Renal cortical epithelial cell (primary cell): ENCODE measurements around the gene MMP11. TPM values are rescaled to one million over a fixed set of nuclear protein-coding genes. Genes with fewer than 3 reads are reported as not detected.
"Not testable (repeated sequence)": the region's sequence is repeated elsewhere in the genome, so short reads cannot be mapped to it uniquely, and the experiment has no call there.

ENCODE experiments used
- DNase-seq: peaks from one replicate; pipeline ENCODE4 v3.0.0-alpha.2; 2011; ENCODE audit warnings: low read depth
- total RNA-seq: library from RNA; depleted of rRNA; stranded (reverse); fragments of >200 nt; gene quantifications from 2 replicates; pipeline ENCODE4 v1.2.3, GENCODE V29; 2014

Gene MMP11, protein sequence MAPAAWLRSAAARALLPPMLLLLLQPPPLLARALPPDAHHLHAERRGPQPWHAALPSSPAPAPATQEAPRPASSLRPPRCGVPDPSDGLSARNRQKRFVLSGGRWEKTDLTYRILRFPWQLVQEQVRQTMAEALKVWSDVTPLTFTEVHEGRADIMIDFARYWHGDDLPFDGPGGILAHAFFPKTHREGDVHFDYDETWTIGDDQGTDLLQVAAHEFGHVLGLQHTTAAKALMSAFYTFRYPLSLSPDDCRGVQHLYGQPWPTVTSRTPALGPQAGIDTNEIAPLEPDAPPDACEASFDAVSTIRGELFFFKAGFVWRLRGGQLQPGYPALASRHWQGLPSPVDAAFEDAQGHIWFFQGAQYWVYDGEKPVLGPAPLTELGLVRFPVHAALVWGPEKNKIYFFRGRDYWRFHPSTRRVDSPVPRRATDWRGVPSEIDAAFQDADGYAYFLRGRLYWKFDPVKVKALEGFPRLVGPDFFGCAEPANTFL
- 8.4 and 12.3 TPM in 2 replicates for total RNA-seq

- DNase-seq = no peak
Observed at GRCh38 chr22:23772649-23773473, at the start of gene MMP11. Gene MMP11 (plus strand): TSS chr22:23772849. CDS start chr22:23772871, 22 bp downstream.

DNA sequence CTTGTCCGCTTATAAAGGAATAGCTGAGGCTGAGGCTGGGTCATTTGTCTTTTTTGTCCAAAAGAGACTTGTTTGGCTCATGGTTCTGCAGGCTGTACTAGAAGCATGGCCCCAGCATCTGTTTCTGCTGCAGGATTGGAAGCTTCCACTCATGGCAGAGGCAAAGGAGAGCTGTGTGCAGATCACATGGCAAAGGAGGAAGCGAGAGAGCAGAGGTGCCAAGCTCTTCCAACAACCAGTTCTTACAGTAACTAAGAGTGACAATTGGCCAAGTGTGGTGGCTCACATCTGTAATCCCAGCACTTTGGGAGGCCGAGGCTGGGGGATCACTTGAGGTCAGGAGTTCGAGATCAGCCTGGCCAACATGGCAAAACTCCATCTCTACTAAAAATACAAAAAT, 44.5 kb upstream of the MMP11 start:
- DNase-seq = not testable (repeated sequence)

DNA sequence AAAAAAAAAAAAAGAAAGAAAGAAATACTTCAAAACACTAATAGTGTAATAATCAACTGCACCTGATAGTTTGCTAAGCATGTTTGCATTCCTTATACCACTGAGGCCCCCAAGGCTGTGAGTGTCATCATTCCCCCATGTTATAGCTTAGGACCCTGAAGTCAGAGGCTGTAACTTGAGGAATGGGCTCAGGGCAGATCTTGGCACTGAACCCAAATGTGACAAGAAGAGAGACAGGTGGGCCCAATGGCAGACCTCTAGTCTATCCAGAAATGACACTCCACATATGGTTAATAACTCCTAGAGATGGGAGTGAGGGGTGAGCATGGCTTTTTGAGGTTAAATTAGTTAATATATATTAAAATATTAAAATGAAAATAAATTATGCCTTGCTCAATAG, 35.0 kb upstream of the MMP11 start:
- no peak for DNase-seq

- DNase-seq = no peak
Observed at GRCh38 chr22:23742505-23743264, 30.0 kb upstream of the MMP11 start.

- no peak for DNase-seq
Observed at GRCh38 chr22:23743303-23743705, 29.3 kb upstream of the MMP11 start.

- DNase-seq = no peak
Observed at GRCh38 chr22:23744001-23744400, 28.6 kb upstream of the MMP11 start.

- DNase-seq = no peak
Observed at GRCh38 chr22:23744485-23744884, 28.2 kb upstream of the MMP11 start.

DNA sequence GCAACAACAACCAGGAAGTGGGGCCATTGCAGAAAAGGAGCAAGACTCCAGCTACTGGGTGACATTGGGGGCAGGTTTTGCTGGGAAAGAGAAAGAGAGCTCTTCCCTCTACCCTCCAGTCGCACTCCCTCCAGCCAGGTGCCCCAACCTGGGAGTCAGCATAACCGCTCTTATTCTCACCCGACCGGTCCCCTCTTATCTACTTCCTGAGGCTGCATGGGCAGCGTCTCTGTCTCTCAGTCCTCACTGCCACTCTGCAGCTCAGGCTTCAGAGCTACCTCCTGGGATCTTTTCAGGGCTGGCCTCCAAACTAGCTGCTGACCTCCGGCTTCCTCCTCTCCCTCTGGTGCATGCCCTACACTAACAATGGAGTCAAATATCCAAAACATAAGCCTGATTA, 26.9 kb upstream of the MMP11 start:
- DNase-seq = no peak

- no peak for DNase-seq
Observed at GRCh38 chr22:23749841-23750301, 22.8 kb upstream of the MMP11 start.

GRCh38 chr22:23750367-23750713, 22.3 kb upstream of the MMP11 start:
- no peak for DNase-seq

GRCh38 chr22:23750714-23751440, 21.8 kb upstream of the MMP11 start, which contains the start of gene ZNF70:
Gene ZNF70 (minus strand): TSS chr22:23751112. CDS start chr22:23745140, 5,972 bp downstream.
- peak; percentile 46 for DNase-seq

DNA sequence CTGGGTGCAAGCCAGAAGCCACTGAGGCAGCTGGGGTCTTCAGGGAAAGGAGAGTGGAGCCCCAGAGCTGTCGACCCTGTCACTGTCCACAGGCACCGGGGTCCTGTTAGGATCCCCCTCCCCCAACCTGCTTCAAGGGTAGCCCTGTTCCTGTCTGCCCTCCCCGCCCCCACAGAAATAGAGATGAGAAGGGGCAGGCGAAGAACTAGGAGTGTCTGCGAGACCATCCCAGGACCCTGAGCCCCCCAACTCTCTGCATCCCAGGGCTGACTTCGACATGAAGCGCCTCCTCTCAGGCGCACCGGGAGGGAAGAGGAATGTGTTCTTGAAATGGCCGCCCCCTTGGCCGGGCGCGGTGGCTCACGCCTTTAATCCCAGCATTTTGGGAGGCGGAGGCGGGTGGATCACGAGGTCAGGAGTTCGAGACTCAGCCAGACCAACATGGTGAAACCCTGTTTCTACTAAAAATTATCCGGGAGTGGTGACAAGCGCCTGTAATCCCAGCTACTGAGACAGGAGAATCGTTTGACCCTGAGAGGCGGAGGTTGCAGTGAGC, 21.1 kb upstream of the MMP11 start:
- no peak for DNase-seq

- no peak for DNase-seq
Observed at GRCh38 chr22:23752090-23752691, 20.5 kb upstream of the MMP11 start.

DNA sequence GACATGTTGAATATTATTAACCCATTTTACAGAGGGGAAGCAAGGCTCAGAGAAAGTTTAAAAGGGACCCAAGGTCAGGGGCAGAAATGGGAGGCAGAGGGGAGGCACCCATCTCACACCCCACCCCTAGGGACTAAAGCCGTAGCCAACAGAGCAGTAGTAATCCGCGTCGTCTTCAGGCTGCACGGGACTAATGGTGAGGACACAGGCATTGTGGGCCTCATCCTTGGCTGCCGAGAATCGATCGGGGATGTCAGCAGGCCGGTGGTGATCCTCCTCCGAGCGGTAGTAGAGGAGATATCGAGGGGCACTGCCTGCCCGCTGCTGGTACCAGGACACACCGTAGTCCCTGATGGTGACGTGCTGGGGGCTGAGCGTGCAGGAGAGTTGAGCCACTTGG, 19.9 kb upstream of the MMP11 start:
- no peak for DNase-seq

DNA sequence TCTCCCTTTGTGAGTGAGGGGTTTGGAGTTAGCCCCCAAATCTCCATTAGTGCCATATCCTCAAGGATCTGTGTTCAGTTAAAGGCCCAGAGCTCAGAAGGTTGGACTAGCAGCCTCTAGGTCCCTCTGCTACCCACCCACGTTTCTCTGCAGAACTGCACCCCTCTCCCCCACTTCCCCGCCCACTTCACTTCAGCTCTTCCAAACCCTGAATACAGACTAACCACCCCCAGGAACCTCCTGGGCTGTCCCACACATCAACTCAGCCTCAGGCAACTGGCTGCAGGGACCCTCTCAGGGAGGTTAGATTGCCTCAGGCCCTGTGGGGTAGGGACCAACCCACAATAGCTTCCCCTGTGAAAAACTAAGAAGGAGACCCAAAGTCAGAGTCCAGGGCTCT, 19.3 kb upstream of the MMP11 start:
- no peak for DNase-seq

GRCh38 chr22:23754220-23754919, 18.3 kb upstream of the MMP11 start, which contains the start of gene VPREB3:
Gene VPREB3 (minus strand): TSS chr22:23754425. CDS start chr22:23754363, 62 bp downstream.
- no peak for DNase-seq

GRCh38 chr22:23754980-23755636, 17.5 kb upstream of the MMP11 start:
- DNase-seq = peak; percentile 18

DNA sequence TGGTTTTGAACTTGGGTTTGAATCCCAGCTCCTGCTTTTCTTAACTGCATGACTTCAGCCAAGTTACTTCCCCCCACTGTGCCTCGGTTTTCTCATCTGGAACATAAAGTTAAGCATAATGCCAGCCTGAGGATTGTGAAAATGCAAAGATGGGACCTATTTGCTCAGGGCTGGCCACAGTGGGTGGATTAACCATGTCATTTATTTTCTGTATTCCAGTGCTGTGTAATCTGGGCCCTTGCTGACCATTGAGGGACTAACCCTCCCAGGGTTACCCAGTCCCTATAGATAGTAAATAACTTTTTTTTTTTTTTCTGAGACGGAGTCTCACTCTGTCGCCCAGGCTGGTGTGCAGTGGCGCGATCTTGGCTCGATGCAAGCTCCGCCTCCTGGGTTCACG, 16.9 kb upstream of the MMP11 start:
- no peak for DNase-seq

DNA sequence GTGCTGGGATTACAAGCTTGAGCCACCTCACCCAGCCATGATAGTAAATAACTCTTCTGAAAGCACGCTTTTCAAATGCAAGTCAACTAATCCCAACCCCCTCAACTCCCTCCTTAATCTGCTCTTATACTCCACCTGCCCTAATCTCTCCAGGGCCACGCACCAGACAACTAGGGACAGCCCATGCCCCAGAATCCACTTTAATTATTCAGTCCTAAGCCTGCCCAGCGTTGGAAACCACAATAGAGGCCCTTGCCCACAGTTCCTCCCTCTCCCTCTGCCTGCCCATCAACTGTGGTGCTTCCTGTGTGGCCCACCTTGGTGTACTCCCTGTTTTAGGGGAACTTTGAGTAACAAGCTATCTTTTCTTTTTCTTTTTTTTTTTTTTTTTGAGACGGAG, 15.8 kb upstream of the MMP11 start:
- no peak for DNase-seq
